ENCODE data around the gene STARD7.

STARD7 gene

DNA sequence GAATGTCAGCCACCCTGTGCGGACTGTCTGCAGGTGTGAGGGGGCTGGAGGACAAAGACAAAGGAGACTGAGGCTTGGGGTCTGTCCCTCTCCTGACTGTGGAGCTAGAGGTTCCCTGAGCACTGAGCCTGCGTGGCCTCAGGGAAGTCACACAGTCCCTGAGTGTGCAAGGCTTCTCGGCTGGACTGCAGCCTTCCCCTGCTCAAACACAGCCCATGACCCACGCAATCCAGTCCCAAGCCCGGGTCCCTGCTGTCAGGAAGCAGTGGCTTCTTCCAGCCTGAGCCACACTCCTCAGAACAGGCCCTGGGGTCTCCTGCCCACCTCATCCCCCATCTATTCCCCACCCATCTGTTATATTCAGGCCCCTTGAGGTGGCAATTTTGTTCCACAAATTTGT is 73.0 kb downstream of the STARD7 start:
- DNase-seq (ENCODE audit: low spot score), result no peak

DNA sequence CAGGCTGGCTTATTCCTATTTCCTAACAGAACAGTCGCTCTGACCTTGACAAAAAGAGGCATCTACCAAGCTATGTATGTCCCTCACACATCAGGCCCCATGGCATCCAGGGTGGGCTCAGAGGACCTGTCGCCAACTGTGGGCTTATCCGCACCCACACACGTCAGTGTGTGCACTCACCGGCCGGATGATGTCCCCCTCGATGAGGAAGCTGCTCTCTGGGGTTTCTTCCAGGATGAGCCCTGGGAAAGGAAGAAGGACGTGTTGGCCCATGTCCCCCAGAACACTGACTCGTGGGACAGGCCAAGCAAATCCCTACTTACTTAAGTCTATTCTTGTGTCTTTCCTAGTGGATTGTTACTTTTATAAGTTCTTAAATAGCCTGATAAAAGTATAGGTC is 73.5 kb downstream of the STARD7 start:
- DNase-seq (ENCODE audit: low spot score), result no peak
